GM12878 (cell line): ENCODE data around the gene ZNF652.

Source experiments
- CEBPB ChIP-seq, 2 experiments: fragments of 150-350 bp in 1 of 2; IDR thresholded peaks; 2 replicates each; pipeline ENCODE4 v1.6.1; 2012 to 2014; ENCODE audit warnings: low read depth in 2 of 2, low read length in 2 of 2, borderline replicate concordance in 1 of 2, inconsistent platforms in 1 of 2
- CREB1 ChIP-seq: IDR thresholded peaks from 2 replicates; pipeline ENCODE4 v1.6.1; 2012; ENCODE audit warnings: low read depth, mild to moderate bottlenecking, inconsistent platforms
- CTCF ChIP-seq, 3 experiments: IDR thresholded peaks in 2 of 3; conservative IDR thresholded peaks in 1 of 3; 2 replicates each; pipeline ENCODE4 v1.5.1; 2011; ENCODE audit warnings: low read depth in 3 of 3, low read length in 3 of 3, mild to moderate bottlenecking in 3 of 3, control low read depth in 2 of 3, moderate library complexity in 2 of 3, inconsistent platforms in 1 of 3, mixed read lengths in 1 of 3; ENCODE audit not compliant: control insufficient read depth in 2 of 3, insufficient read depth in 1 of 3; ENCODE audit errors: extremely low read depth in 1 of 3
- FOXM1 ChIP-seq: IDR thresholded peaks from 2 replicates; pipeline ENCODE4 v1.6.1; 2012; ENCODE audit warnings: low read depth, mild to moderate bottlenecking, inconsistent platforms, low read length, moderate library complexity
- RAD21 ChIP-seq: IDR thresholded peaks from 2 replicates; pipeline ENCODE4 v1.6.1; 2011; ENCODE audit warnings: mild to moderate bottlenecking, low read depth, low read length, moderate library complexity; ENCODE audit not compliant: insufficient read depth
- SIN3A ChIP-seq: IDR thresholded peaks from 2 replicates; pipeline ENCODE4 v1.6.1; 2012; ENCODE audit warnings: low read depth, low read length, improper control_type of control experiment
- SREBF2 ChIP-seq: IDR thresholded peaks from 2 replicates; pipeline ENCODE4 v1.6.1; 2012; ENCODE audit warnings: mild to moderate bottlenecking, low read length
- TAF1 ChIP-seq: IDR thresholded peaks from 2 replicates; pipeline ENCODE4 v1.6.1; 2011; ENCODE audit warnings: mild to moderate bottlenecking, low read depth, low read length, borderline replicate concordance
- ZNF217 ChIP-seq: fragments of 450-650 bp; IDR thresholded peaks from 2 replicates; pipeline ENCODE4 v1.6.1; 2017; ENCODE audit warnings: antibody characterized with exemption, mild to moderate bottlenecking

GRCh38 chr17:49341356-49341755, 20.7 kb downstream of the ZNF652 start:
- TF ChIP-seq SIN3A (no peak), SREBF2 (no peak), ZNF217 (no peak), CREB1 (no peak), CEBPB (IDR thresholded peaks at IDR 0.05; ENCODE audit: borderline replicate concordance in 1 of 2, low read depth in 2 of 2, low read length in 2 of 2) (no peak), CTCF (IDR thresholded peaks at IDR 0.05 in 2 of 3, conservative IDR thresholded peaks at IDR 0.05 in 1 of 3; ENCODE audit: control insufficient read depth in 2 of 3, extremely low read depth in 1 of 3, insufficient read depth in 1 of 3, low read depth in 3 of 3, low read length in 3 of 3) (no peak), TAF1 (0 out of 2 replicates have a peak, but pooled peaks have one; percentile 10), RAD21 (no peak), FOXM1 (no peak)
